K562 (cell line): ENCODE measurements around the gene RSRP1. TPM values are rescaled to one million over a fixed set of nuclear protein-coding genes. Genes with fewer than 3 reads are reported as not detected.

Experiments
- ASH1L ChIP-seq: fragments of 450-650 bp; IDR thresholded peaks from 2 replicates; pipeline ENCODE4 v1.6.1; 2018; ENCODE audit warnings: borderline replicate concordance, mild to moderate bottlenecking, low read depth; ENCODE audit not compliant: partially characterized antibody
- ETS1 ChIP-seq: conservative IDR thresholded peaks from 2 replicates; pipeline ENCODE4 v1.6.1; 2011; ENCODE audit warnings: low read depth, mild to moderate bottlenecking, low read length; ENCODE audit not compliant: control insufficient read depth
- HCFC1 ChIP-seq: IDR thresholded peaks from 2 replicates; pipeline ENCODE4 v1.6.1; 2012; ENCODE audit warnings: low read depth, low read length, improper control_type of control experiment
- POLR2AphosphoS5 ChIP-seq: IDR thresholded peaks from 2 replicates; pipeline ENCODE4 v1.6.1; 2011; ENCODE audit warnings: mild to moderate bottlenecking, low read depth, low read length, moderate library complexity; ENCODE audit not compliant: control insufficient read depth, insufficient read depth
- POLR2G ChIP-seq: fragments of 200-400 bp; formaldehyde crosslinking; IDR thresholded peaks from 2 replicates; pipeline ENCODE4 v1.6.1; 2017; ENCODE audit warnings: low read depth, mild to moderate bottlenecking, antibody characterized with exemption, low read length, moderate library complexity
- RBM14 ChIP-seq: fragments of 200-400 bp; formaldehyde crosslinking; IDR thresholded peaks from 2 replicates; pipeline ENCODE4 v1.6.1; 2018; ENCODE audit warnings: low read depth, mild to moderate bottlenecking, low read length, moderate library complexity, borderline replicate concordance; ENCODE audit not compliant: insufficient read depth
- RBM17 ChIP-seq: fragments of 200-400 bp; formaldehyde crosslinking; IDR thresholded peaks from 2 replicates; pipeline ENCODE4 v1.6.1; 2017; ENCODE audit warnings: low read depth, mild to moderate bottlenecking, low read length, borderline replicate concordance
- RNF219 ChIP-seq: fragments of 250-450 bp; sonication (Bioruptor Pico); IDR thresholded peaks from 2 replicates; pipeline ENCODE4 v1.5.0; 2022; ENCODE audit warnings: mild to moderate bottlenecking
- SIRT6 ChIP-seq: IDR thresholded peaks from one replicate; pipeline ENCODE4 v1.6.1; 2012; ENCODE audit warnings: low read depth, mild to moderate bottlenecking, control low read depth, inconsistent platforms, low read length, moderate library complexity
- STAG1 ChIP-seq: sonication (generic); formaldehyde crosslinking; IDR thresholded peaks from 2 replicates; pipeline ENCODE4 v1.5.0; 2020; ENCODE audit warnings: missing genetic modification reagents, borderline replicate concordance
- ZBED1 ChIP-seq: IDR thresholded peaks from 2 replicates; pipeline ENCODE4 v1.6.1; 2014
- ZC3H11A ChIP-seq: IDR thresholded peaks from 2 replicates; pipeline ENCODE4 v1.6.1; 2012; ENCODE audit warnings: low read depth, low read length, improper control_type of control experiment
- ZNF217 ChIP-seq: sonication (generic); formaldehyde crosslinking; IDR thresholded peaks from 2 replicates; pipeline ENCODE4 v1.8.0; 2022; ENCODE audit warnings: mild to moderate bottlenecking, missing genetic modification reagents
- ZNF280A ChIP-seq: fragments of 450-650 bp; IDR thresholded peaks from 2 replicates; pipeline ENCODE4 v1.6.1; 2018; ENCODE audit warnings: mild to moderate bottlenecking, low read depth; ENCODE audit not compliant: partially characterized antibody
- ZNF280B ChIP-seq: fragments of 250-450 bp; sonication (Bioruptor Pico); IDR thresholded peaks from 2 replicates; pipeline ENCODE4 v1.5.1; 2021; ENCODE audit warnings: mild to moderate bottlenecking
- ZNF436 ChIP-seq: fragments of 250-450, 450-650 bp; sonication (Bioruptor Pico); formaldehyde crosslinking; IDR thresholded peaks from 2 replicates; pipeline ENCODE4 v1.7.0; 2020; ENCODE audit warnings: mild to moderate bottlenecking
- ZNF449 ChIP-seq: fragments of 250-450 bp; sonication (Bioruptor Pico); IDR thresholded peaks from 2 replicates; pipeline ENCODE4 v1.8.0; 2022; ENCODE audit warnings: moderate library complexity, mild to moderate bottlenecking, inconsistent platforms
- polyA plus RNA-seq, 8 experiments: library from polyadenylated mRNA; depleted of rRNA in 4 of 8; stranded (reverse) in 5 of 8; unstranded in 3 of 8; fragments of >200 nt; fragmentation: Nextera tagmentation in 2 of 8; fragmentation: Illumina TruSeq in 1 of 8; extraction: Ambion mirVana in 2 of 8; extraction: Trizol in 1 of 8; gene quantifications; 2 replicates each; pipeline versions ENCODE4 v1.2.1 to v1.2.3, GENCODE V29; 2011 to 2014; ENCODE audit warnings: inconsistent platforms in 1 of 8, missing spikeins in 1 of 8
- total RNA-seq, 7 experiments: library from RNA; depleted of rRNA in 6 of 7; stranded (reverse); fragments of >200 nt in 6 of 7; fragmentation: Illumina TruSeq in 2 of 7; extraction: Trizol in 2 of 7; gene quantifications; 2 replicates each; pipeline versions ENCODE4 v1.2.1 to v1.2.3, GENCODE V29; 2011 to 2021; ENCODE audit warnings: low replicate concordance in 1 of 7

RSRP1 gene
- total and polyA plus RNA-seq, 9 of the 15 experiments (the other 6 are each of a cell fraction or from before 2014, with no cell fraction given), result 27.2 to 283 (median 146) TPM

GRCh38 chr1:25239681-25240541, 7.3 kb downstream of the RSRP1 start (continued):
- TF ChIP-seq ZNF280A (no peak), ETS1 (no peak), ZBED1 (peak; percentile 77), ZNF217 (no peak), RBM17 (no peak), HCFC1 (0 out of 2 replicates have a peak, but pooled peaks have one; percentile 56), ASH1L (no peak), SIRT6 (peak; percentile 89), RNF219 (no peak), ZNF449 (CRISPR knock-in tag) (0 out of 2 replicates have a peak, but pooled peaks have one; percentile 57), ZC3H11A (no peak), ZNF280B (CRISPR knock-in tag) (no peak), STAG1 (CRISPR knock-in tag) (peak; percentile 46), RBM14 (no peak), POLR2G (peak; percentile 87), ZNF436 (peak; percentile 59; the same call in 1 of the 2 replicates), POLR2AphosphoS5 (peak; percentile 81; the same call in 1 of the 2 replicates)
